Panc1 (cell line): Measurements from ENCODE around the gene TFDP2. TPM values are rescaled to one million over a fixed set of nuclear protein-coding genes. Genes with fewer than 3 reads are reported as not detected.

Experiments used
- ATAC-seq: fragments of 200-7000 bp; cut with Tn5 transposase; 2 replicates; pipeline ENCODE4 v1.9.1; 2020; ENCODE audit warnings: mild to moderate bottlenecking, moderate library complexity
- BruUV-seq: library from RNA; stranded (reverse); fragments of 400-500 nt; replicated peaks from 2 replicates; lab custom pipeline; 2021; lab: Mats Ljungman, UMichigan
- CTCF ChIA-PET: fragments of 300-600 bp; sonication (Branson Sonifier 250); formaldehyde crosslinking; loops from one replicate; lab custom pipeline; 2022; ENCODE audit warnings: antibody characterized with exemption; lab: Charles Lee
- POLR2A ChIA-PET: fragments of 300-600 bp; sonication (Branson Sonifier 250); formaldehyde crosslinking; loops from one replicate; lab custom pipeline; 2022; ENCODE audit warnings: antibody characterized with exemption; lab: Charles Lee
- DNase-seq: peaks from one replicate; pipeline ENCODE4 v3.0.0-alpha.2; 2010; ENCODE audit warnings: low read depth, low spot score
- H3K27ac ChIP-seq: 2 replicates; pipeline ENCODE4 v1.5.1; 2011; ENCODE audit warnings: mild to moderate bottlenecking, low read length, inconsistent platforms
- H3K27me3 ChIP-seq: fragments of 200-500 bp; sonication (Bioruptor generic); 2 replicates; pipeline ENCODE4 v1.6.0; 2014; ENCODE audit warnings: low read length, inconsistent platforms; ENCODE audit not compliant: control insufficient read depth, insufficient read depth
- H3K36me3 ChIP-seq: fragments of 200-500 bp; sonication (Bioruptor generic); 2 replicates; pipeline ENCODE4 v1.5.1; 2014; ENCODE audit warnings: inconsistent platforms, mild to moderate bottlenecking, low read length, moderate library complexity; ENCODE audit not compliant: control insufficient read depth, insufficient read depth
- H3K4me1 ChIP-seq: 2 replicates; pipeline ENCODE4 v1.5.1; 2011; ENCODE audit warnings: inconsistent platforms, mild to moderate bottlenecking, low read length, moderate library complexity; ENCODE audit not compliant: control insufficient read depth, insufficient read depth
- H3K4me3 ChIP-seq, 2 experiments: 2 replicates each; pipeline ENCODE4 v1.5.1; 2011 to 2012; ENCODE audit warnings: low read depth in 2 of 2, low read length in 2 of 2, mild to moderate bottlenecking in 2 of 2, inconsistent platforms in 1 of 2, moderate library complexity in 1 of 2
- H3K9me3 ChIP-seq: fragments of 200-500 bp; sonication (Bioruptor generic); 2 replicates; pipeline ENCODE4 v1.5.1; 2014; ENCODE audit warnings: low read depth, mild to moderate bottlenecking, inconsistent platforms, low read length, moderate library complexity; ENCODE audit not compliant: control insufficient read depth, insufficient read depth
- POLR2AphosphoS5 ChIP-seq: IDR thresholded peaks from 2 replicates; pipeline ENCODE4 v1.6.1; 2012; ENCODE audit warnings: mild to moderate bottlenecking, low read depth, low read length, moderate library complexity
- SIN3A ChIP-seq: IDR thresholded peaks from 2 replicates; pipeline ENCODE4 v1.6.1; 2012; ENCODE audit warnings: low read depth, mild to moderate bottlenecking, low read length, moderate library complexity, borderline replicate concordance; ENCODE audit not compliant: insufficient read depth
- TCF7L2 ChIP-seq: IDR thresholded peaks from 2 replicates; pipeline ENCODE4 v1.6.1; 2011; ENCODE audit warnings: mild to moderate bottlenecking, low read depth, low read length, inconsistent platforms
- in situ Hi-C: cut with HindIII; loops from 2 replicates; pipeline ENCODE4 v1.10.0; 2016; ENCODE audit warnings: low sequenced_read_pairs, low pct_unique_long_range_greater_than_20kb
- intact Hi-C: fragments of 100-400 bp; cut with micrococcal nuclease; formaldehyde crosslinking; loops from one replicate; pipeline ENCODE4 v1.10.0; 2022; ENCODE audit not compliant: unreplicated experiment
- total RNA-seq: library from RNA; stranded (reverse); gene quantifications from one replicate; pipeline ENCODE4 v1.2.1, GENCODE V29; 2021; ENCODE audit not compliant: unreplicated experiment
- TF ChIP-seq, protein P1 (sequence below): fragments of 450-650 bp; IDR thresholded peaks from 2 replicates; pipeline ENCODE4 v1.5.1; 2017; ENCODE audit warnings: mild to moderate bottlenecking
- TF ChIP-seq, protein P2 (sequence below), 2 experiments: IDR thresholded peaks; 2 replicates each; pipeline ENCODE4 v1.6.1; 2011 to 2012; ENCODE audit warnings: low read depth in 2 of 2, control low read depth in 1 of 2, low read length in 1 of 2, mild to moderate bottlenecking in 1 of 2, moderate library complexity in 1 of 2; ENCODE audit not compliant: insufficient read depth in 1 of 2

The TFDP2 gene
- total RNA-seq, 1 experiment from 2014 or later: 66.3 TPM

DNA sequence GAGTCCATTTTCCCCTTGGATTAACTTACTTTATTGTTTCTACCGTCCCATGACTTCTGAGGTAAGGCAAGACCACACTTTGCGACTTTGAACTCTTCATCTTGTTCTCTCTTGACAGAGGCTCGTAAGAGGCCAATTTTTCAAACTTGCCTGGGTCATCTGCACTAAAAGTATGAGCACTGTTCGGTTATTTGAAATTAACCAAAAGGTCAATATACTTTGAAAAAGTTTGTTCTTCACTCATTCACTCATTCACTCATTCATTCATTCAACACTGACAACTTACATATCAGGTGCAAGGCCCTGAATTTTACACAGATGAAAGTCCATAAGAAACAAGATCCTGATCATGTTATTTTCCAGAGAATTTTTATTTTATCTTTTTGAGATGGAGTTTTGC lies 215.0 kb downstream of the TFDP2 start:
- intact Hi-C loops (no loop called here), in situ Hi-C loops (no loop called here)
- Histone ChIP-seq H3K27me3 (no peaks in the 10 kb centered on the region), H3K4me1 (peaks cover 11% of the 10 kb centered on the region), H3K27ac (no peak overlapping the region), H3K9me3 (no peaks in the 10 kb centered on the region), H3K36me3 (no peaks in the 10 kb centered on the region), H3K4me3 (no peak overlapping the region)
- DNase-seq: no peak
- BruUV-seq: no TSS peak
- TF ChIP-seq, protein P1, sequence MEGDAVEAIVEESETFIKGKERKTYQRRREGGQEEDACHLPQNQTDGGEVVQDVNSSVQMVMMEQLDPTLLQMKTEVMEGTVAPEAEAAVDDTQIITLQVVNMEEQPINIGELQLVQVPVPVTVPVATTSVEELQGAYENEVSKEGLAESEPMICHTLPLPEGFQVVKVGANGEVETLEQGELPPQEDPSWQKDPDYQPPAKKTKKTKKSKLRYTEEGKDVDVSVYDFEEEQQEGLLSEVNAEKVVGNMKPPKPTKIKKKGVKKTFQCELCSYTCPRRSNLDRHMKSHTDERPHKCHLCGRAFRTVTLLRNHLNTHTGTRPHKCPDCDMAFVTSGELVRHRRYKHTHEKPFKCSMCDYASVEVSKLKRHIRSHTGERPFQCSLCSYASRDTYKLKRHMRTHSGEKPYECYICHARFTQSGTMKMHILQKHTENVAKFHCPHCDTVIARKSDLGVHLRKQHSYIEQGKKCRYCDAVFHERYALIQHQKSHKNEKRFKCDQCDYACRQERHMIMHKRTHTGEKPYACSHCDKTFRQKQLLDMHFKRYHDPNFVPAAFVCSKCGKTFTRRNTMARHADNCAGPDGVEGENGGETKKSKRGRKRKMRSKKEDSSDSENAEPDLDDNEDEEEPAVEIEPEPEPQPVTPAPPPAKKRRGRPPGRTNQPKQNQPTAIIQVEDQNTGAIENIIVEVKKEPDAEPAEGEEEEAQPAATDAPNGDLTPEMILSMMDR: no peak
- no peak for TF ChIP-seq TCF7L2
- TF ChIP-seq SIN3A: no peak
- TF ChIP-seq, protein P2, sequence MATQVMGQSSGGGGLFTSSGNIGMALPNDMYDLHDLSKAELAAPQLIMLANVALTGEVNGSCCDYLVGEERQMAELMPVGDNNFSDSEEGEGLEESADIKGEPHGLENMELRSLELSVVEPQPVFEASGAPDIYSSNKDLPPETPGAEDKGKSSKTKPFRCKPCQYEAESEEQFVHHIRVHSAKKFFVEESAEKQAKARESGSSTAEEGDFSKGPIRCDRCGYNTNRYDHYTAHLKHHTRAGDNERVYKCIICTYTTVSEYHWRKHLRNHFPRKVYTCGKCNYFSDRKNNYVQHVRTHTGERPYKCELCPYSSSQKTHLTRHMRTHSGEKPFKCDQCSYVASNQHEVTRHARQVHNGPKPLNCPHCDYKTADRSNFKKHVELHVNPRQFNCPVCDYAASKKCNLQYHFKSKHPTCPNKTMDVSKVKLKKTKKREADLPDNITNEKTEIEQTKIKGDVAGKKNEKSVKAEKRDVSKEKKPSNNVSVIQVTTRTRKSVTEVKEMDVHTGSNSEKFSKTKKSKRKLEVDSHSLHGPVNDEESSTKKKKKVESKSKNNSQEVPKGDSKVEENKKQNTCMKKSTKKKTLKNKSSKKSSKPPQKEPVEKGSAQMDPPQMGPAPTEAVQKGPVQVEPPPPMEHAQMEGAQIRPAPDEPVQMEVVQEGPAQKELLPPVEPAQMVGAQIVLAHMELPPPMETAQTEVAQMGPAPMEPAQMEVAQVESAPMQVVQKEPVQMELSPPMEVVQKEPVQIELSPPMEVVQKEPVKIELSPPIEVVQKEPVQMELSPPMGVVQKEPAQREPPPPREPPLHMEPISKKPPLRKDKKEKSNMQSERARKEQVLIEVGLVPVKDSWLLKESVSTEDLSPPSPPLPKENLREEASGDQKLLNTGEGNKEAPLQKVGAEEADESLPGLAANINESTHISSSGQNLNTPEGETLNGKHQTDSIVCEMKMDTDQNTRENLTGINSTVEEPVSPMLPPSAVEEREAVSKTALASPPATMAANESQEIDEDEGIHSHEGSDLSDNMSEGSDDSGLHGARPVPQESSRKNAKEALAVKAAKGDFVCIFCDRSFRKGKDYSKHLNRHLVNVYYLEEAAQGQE (IDR thresholded peaks at IDR 0.05; ENCODE audit: insufficient read depth in 1 of 2, low read depth in 2 of 2, low read length in 1 of 2): no peak
- TF ChIP-seq POLR2AphosphoS5: no peak
- ChIA-PET CTCF (interaction anchor here (0.6 kb wide), 1 partner anchor 258 kb away, joined by 3 read pairs; no protein-coding TSS in a partner anchor), POLR2A (no interaction called here)
- ATAC-seq: no peak

DNA sequence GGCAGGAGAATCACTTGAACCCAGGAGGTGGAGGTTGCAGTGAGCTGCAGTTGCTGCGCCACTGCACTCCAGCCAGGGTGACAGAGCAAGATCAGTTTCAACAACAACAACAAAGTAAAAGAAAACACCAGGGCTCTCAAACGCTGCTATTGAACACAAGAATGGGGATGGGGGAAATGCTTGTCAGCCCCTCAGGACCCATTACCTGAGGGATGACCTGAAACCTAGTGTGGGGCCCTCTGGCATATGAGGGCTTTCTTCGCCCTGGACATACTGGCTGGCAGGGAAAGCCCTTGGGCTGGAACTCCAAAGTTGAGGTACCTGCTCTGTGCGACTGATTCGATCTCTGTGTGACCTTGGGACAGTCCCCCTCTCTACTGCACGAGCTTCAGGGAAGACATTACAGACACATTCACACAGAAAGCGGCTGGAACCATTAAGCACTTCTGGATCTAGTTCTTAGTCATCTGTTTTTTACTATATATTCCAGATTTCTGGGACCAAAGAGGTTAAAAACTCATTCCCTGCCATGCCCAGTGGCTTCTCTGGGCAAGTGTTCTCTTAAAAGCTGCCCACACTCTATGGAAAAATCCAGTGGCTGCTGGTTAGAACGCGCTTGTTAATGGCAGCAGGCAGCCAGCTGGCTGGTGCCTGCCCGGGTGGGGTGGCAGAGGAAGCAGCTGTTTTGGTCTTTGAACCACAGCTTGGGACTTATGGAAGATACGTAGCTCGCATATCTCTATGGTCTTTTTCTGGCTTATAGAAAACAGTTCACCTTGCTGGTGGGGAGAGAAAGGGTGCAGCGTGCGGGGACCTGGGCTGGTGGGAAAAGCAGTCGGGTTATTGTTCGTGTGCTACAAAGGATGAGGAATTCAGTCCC lies 215.7 kb downstream of the TFDP2 start:
- CTCF ChIA-PET: interaction anchor here (0.6 kb wide), 1 partner anchor 257 kb away, joined by 3 read pairs; no protein-coding TSS in a partner anchor
- in situ Hi-C loops: no loop called here

More for the DNA sequence above, 215.7 kb downstream of the TFDP2 start:
- POLR2A ChIA-PET: no interaction called here
- no peak overlapping the region for H3K4me3 ChIP-seq
- ATAC-seq: peak; percentile 33
- intact Hi-C loops: no loop called here
- peaks cover 11% of the 10 kb centered on the region for H3K4me1 ChIP-seq
- H3K27me3 ChIP-seq: no peaks in the 10 kb centered on the region
- H3K36me3 ChIP-seq: no peaks in the 10 kb centered on the region
- DNase-seq: no peak
- H3K27ac ChIP-seq: no peak overlapping the region
- H3K9me3 ChIP-seq: no peaks in the 10 kb centered on the region
- BruUV-seq: no TSS peak
- TF ChIP-seq POLR2AphosphoS5 (no peak), TCF7L2 (no peak), SIN3A (no peak)
- TF ChIP-seq, protein P2 (IDR thresholded peaks at IDR 0.05; ENCODE audit: insufficient read depth in 1 of 2, low read depth in 2 of 2, low read length in 1 of 2): no peak
- TF ChIP-seq, protein P1: no peak
